Measurements from ENCODE around the gene PMM1.
"Not testable (repeated sequence)": the region's sequence is repeated elsewhere in the genome, so short reads cannot be mapped to it uniquely, and the experiment has no call there.

PMM1 gene

GRCh38 chr22:41560095-41560471 is 29.6 kb downstream of the PMM1 start:
- ATAC-seq (ENCODE audit: low read depth) (no peak), DNase-seq (ENCODE audit: low spot score) (no peak)
- no peaks in the 10 kb centered on the region for H3K27me3 ChIP-seq (ENCODE audit: insufficient read depth, poor library complexity, severe bottlenecking)
- no peak overlapping the region for H3K4me3 ChIP-seq (ENCODE audit: severe bottlenecking)
- peaks cover 20% of the 10 kb centered on the region for H3K4me1 ChIP-seq (ENCODE audit: insufficient read depth, poor library complexity, severe bottlenecking)
- H3K9me3 ChIP-seq (ENCODE audit: severe bottlenecking) = no peaks in the 10 kb centered on the region
- H3K36me3 ChIP-seq (ENCODE audit: low read depth) = no peaks in the 10 kb centered on the region
- no peak overlapping the region for H3K27ac ChIP-seq (ENCODE audit: poor library complexity, severe bottlenecking)
- TF ChIP-seq CTCF (IDR thresholded peaks at IDR 0.05; ENCODE audit: poor library complexity, severe bottlenecking) = no peak

- not testable (repeated sequence) for H3K27ac ChIP-seq (ENCODE audit: poor library complexity, severe bottlenecking); H3K27me3 ChIP-seq (ENCODE audit: insufficient read depth, poor library complexity, severe bottlenecking); ATAC-seq (ENCODE audit: low read depth); H3K9me3 ChIP-seq (ENCODE audit: severe bottlenecking); H3K4me3 ChIP-seq (ENCODE audit: severe bottlenecking); H3K36me3 ChIP-seq (ENCODE audit: low read depth); H3K4me1 ChIP-seq (ENCODE audit: insufficient read depth, poor library complexity, severe bottlenecking); DNase-seq (ENCODE audit: low spot score)
These were observed 31.4 kb downstream of the PMM1 start for GRCh38 chr22:41558241-41558630.

- Histone ChIP-seq H3K4me1 (ENCODE audit: insufficient read depth, poor library complexity, severe bottlenecking) (peaks cover 4% of the 10 kb centered on the region), H3K36me3 (ENCODE audit: low read depth) (no peaks in the 10 kb centered on the region), H3K4me3 (ENCODE audit: severe bottlenecking) (no peak overlapping the region), H3K27me3 (ENCODE audit: insufficient read depth, poor library complexity, severe bottlenecking) (no peaks in the 10 kb centered on the region), H3K9me3 (ENCODE audit: severe bottlenecking) (no peaks in the 10 kb centered on the region), H3K27ac (ENCODE audit: poor library complexity, severe bottlenecking) (no peak overlapping the region)
- peak; percentile 37; the same call in 1 of the 3 replicates for ATAC-seq (ENCODE audit: low read depth)
- DNase-seq (ENCODE audit: low spot score) = no peak
- no peak for TF ChIP-seq CTCF (IDR thresholded peaks at IDR 0.05; ENCODE audit: poor library complexity, severe bottlenecking)
These were observed 32.0 kb downstream of the PMM1 start for GRCh38 chr22:41557401-41558240.

GRCh38 chr22:41556561-41556960 is 33.1 kb downstream of the PMM1 start:
- no peak for TF ChIP-seq CTCF (IDR thresholded peaks at IDR 0.05; ENCODE audit: poor library complexity, severe bottlenecking)
- H3K4me1 ChIP-seq (ENCODE audit: insufficient read depth, poor library complexity, severe bottlenecking) = peaks cover 4% of the 10 kb centered on the region
- no peaks in the 10 kb centered on the region for H3K36me3 ChIP-seq (ENCODE audit: low read depth)
- no peaks in the 10 kb centered on the region for H3K9me3 ChIP-seq (ENCODE audit: severe bottlenecking)
- no peak for DNase-seq (ENCODE audit: low spot score)
- H3K27ac ChIP-seq (ENCODE audit: poor library complexity, severe bottlenecking) = no peak overlapping the region
- H3K4me3 ChIP-seq (ENCODE audit: severe bottlenecking) = no peak overlapping the region
- no peak for ATAC-seq (ENCODE audit: low read depth)
- H3K27me3 ChIP-seq (ENCODE audit: insufficient read depth, poor library complexity, severe bottlenecking) = no peaks in the 10 kb centered on the region

- DNase-seq (ENCODE audit: low spot score) = no peak
- no peaks in the 10 kb centered on the region for H3K4me1 ChIP-seq (ENCODE audit: insufficient read depth, poor library complexity, severe bottlenecking)
- no peaks in the 10 kb centered on the region for H3K27me3 ChIP-seq (ENCODE audit: insufficient read depth, poor library complexity, severe bottlenecking)
- H3K36me3 ChIP-seq (ENCODE audit: low read depth) = no peaks in the 10 kb centered on the region
- no peak for ATAC-seq (ENCODE audit: low read depth)
- no peak overlapping the region for H3K4me3 ChIP-seq (ENCODE audit: severe bottlenecking)
- no peak for TF ChIP-seq CTCF (IDR thresholded peaks at IDR 0.05; ENCODE audit: poor library complexity, severe bottlenecking)
- H3K27ac ChIP-seq (ENCODE audit: poor library complexity, severe bottlenecking) = no peak overlapping the region
- H3K9me3 ChIP-seq (ENCODE audit: severe bottlenecking) = no peaks in the 10 kb centered on the region
These were observed 34.2 kb downstream of the PMM1 start for GRCh38 chr22:41555325-41555982.
